ENCODE data around the gene SLC38A4. TPM values are rescaled to one million over a fixed set of nuclear protein-coding genes. Genes with fewer than 3 reads are reported as not detected.

The SLC38A4 gene
- total RNA-seq, 1 donor from 2014 or later: 2.1 TPM

GRCh38 chr12:46824709-46825108, 1.1 kb downstream of the SLC38A4 start:
- ATAC-seq: no peak
- intact Hi-C loops (cut with micrococcal nuclease): no loop called here
- no peak for DNase-seq

- ATAC-seq (no peak), DNase-seq (no peak)
- intact Hi-C loops (cut with micrococcal nuclease): no loop called here
Observed at GRCh38 chr12:46818642-46819041, 7.2 kb downstream of the SLC38A4 start.

- no peak for DNase-seq
Observed at GRCh38 chr12:46815809-46816208, 10.0 kb downstream of the SLC38A4 start.

GRCh38 chr12:46814143-46814542, 11.7 kb downstream of the SLC38A4 start:
- no peak for ATAC-seq
- no peak for DNase-seq
- intact Hi-C loops (cut with micrococcal nuclease): no loop called here

More at GRCh38 chr12:46815809-46816208, 10.0 kb downstream of the SLC38A4 start:
- intact Hi-C loops (cut with micrococcal nuclease): no loop called here
- ATAC-seq: no peak

GRCh38 chr12:46811185-46811584, 14.6 kb downstream of the SLC38A4 start:
- intact Hi-C loops (cut with micrococcal nuclease): no loop called here
- no peak for ATAC-seq

GRCh38 chr12:46808955-46809697, 16.7 kb downstream of the SLC38A4 start:
- intact Hi-C loops (cut with micrococcal nuclease): no loop called here

More at GRCh38 chr12:46811185-46811584, 14.6 kb downstream of the SLC38A4 start:
- DNase-seq: no peak

GRCh38 chr12:46808317-46808716, 17.5 kb downstream of the SLC38A4 start:
- DNase-seq (no peak), ATAC-seq (no peak)
- intact Hi-C loops (cut with micrococcal nuclease): no loop called here

More at GRCh38 chr12:46808955-46809697, 16.7 kb downstream of the SLC38A4 start:
- ATAC-seq: no peak
- no peak for DNase-seq

- DNase-seq: no peak
- no peak for ATAC-seq
- intact Hi-C loops (cut with micrococcal nuclease): no loop called here
Observed at GRCh38 chr12:46804054-46804453, 21.7 kb downstream of the SLC38A4 start.

- intact Hi-C loops (cut with micrococcal nuclease): no loop called here
- DNase-seq (no peak), ATAC-seq (no peak)
Observed at GRCh38 chr12:46803517-46803916, 22.3 kb downstream of the SLC38A4 start.

- ATAC-seq: no peak
- intact Hi-C loops (cut with micrococcal nuclease): no loop called here
- no peak for DNase-seq
Observed at GRCh38 chr12:46801293-46801692, 24.5 kb downstream of the SLC38A4 start.

GRCh38 chr12:46800160-46800559, 25.6 kb downstream of the SLC38A4 start:
- no peak for DNase-seq
- ATAC-seq: no peak
- intact Hi-C loops (cut with micrococcal nuclease): no loop called here

- intact Hi-C loops (cut with micrococcal nuclease): no loop called here
- DNase-seq: no peak
- ATAC-seq: no peak
Observed at GRCh38 chr12:46798648-46799047, 27.1 kb downstream of the SLC38A4 start.

- ATAC-seq (no peak), DNase-seq (no peak)
- intact Hi-C loops (cut with micrococcal nuclease): no loop called here
Observed at GRCh38 chr12:46798056-46798455, 27.7 kb downstream of the SLC38A4 start.

- ATAC-seq (no peak), DNase-seq (no peak)
- intact Hi-C loops (cut with micrococcal nuclease): no loop called here
Observed at GRCh38 chr12:46795988-46796387, 29.8 kb downstream of the SLC38A4 start.

- ATAC-seq (no peak), DNase-seq (no peak)
- intact Hi-C loops (cut with micrococcal nuclease): no loop called here
Observed at GRCh38 chr12:46794593-46795190, 31.1 kb downstream of the SLC38A4 start.

- intact Hi-C loops (cut with micrococcal nuclease): no loop called here
- DNase-seq: no peak
- ATAC-seq: no peak
Observed at GRCh38 chr12:46792925-46793324, 32.9 kb downstream of the SLC38A4 start.

- ATAC-seq (no peak), DNase-seq (no peak)
- intact Hi-C loops (cut with micrococcal nuclease): no loop called here
Observed at GRCh38 chr12:46790066-46790465, 35.7 kb downstream of the SLC38A4 start.

GRCh38 chr12:46788072-46788887, 37.5 kb downstream of the SLC38A4 start:
- intact Hi-C loops (cut with micrococcal nuclease): no loop called here
- ATAC-seq (no peak), DNase-seq (no peak)

GRCh38 chr12:46787496-46788055, 38.2 kb downstream of the SLC38A4 start:
- ATAC-seq: no peak
- intact Hi-C loops (cut with micrococcal nuclease): no loop called here
- DNase-seq: no peak

- DNase-seq: no peak
- intact Hi-C loops (cut with micrococcal nuclease): no loop called here
- no peak for ATAC-seq
Observed at GRCh38 chr12:46786774-46787173, 39.0 kb downstream of the SLC38A4 start.

Measured in left ventricle myocardium superior (tissue), 1 donor.